Measurements from ENCODE around the gene ZNF678.
"Not testable (repeated sequence)": the region's sequence is repeated elsewhere in the genome, so short reads cannot be mapped to it uniquely, and the experiment has no call there.

ZNF678 gene

GRCh38 chr1:227607336-227607898, 44.1 kb downstream of the ZNF678 start:
- no peak for DNase-seq

- no peak for DNase-seq
Observed at GRCh38 chr1:227612658-227613057, 49.3 kb downstream of the ZNF678 start.

GRCh38 chr1:227613526-227613925, 50.2 kb downstream of the ZNF678 start:
- DNase-seq = no peak

GRCh38 chr1:227621211-227621610, 57.9 kb downstream of the ZNF678 start:
- DNase-seq = no peak

- DNase-seq = no peak
Observed at GRCh38 chr1:227622739-227623475, 59.6 kb downstream of the ZNF678 start.

- no peak for DNase-seq
Observed at GRCh38 chr1:227632325-227632724, 69.0 kb downstream of the ZNF678 start.

GRCh38 chr1:227635596-227635995, 72.2 kb downstream of the ZNF678 start:
- no peak for DNase-seq

- no peak for DNase-seq
Observed at GRCh38 chr1:227654431-227654830, 91.1 kb downstream of the ZNF678 start.

- DNase-seq = peak; percentile 3
Observed at GRCh38 chr1:227654858-227655752, 91.7 kb downstream of the ZNF678 start.

- DNase-seq = no peak
Observed at GRCh38 chr1:227661495-227661894, 98.1 kb downstream of the ZNF678 start.

GRCh38 chr1:227662933-227663332, 99.6 kb downstream of the ZNF678 start:
- DNase-seq = no peak

- no peak for DNase-seq
Observed at GRCh38 chr1:227666286-227666685, 102.9 kb downstream of the ZNF678 start.

- no peak for DNase-seq
Observed at GRCh38 chr1:227673441-227673840, 110.1 kb downstream of the ZNF678 start.

GRCh38 chr1:227685807-227686206, 122.5 kb downstream of the ZNF678 start:
- DNase-seq = no peak

GRCh38 chr1:227697321-227697864, 134.0 kb downstream of the ZNF678 start:
- no peak for DNase-seq

GRCh38 chr1:227701631-227702030, 138.3 kb downstream of the ZNF678 start:
- DNase-seq = not testable (repeated sequence)

GRCh38 chr1:227707846-227708245, 144.5 kb downstream of the ZNF678 start:
- DNase-seq = no peak

GRCh38 chr1:227709451-227709850, 146.1 kb downstream of the ZNF678 start:
- DNase-seq = no peak

- DNase-seq = not testable (repeated sequence)
Observed at GRCh38 chr1:227710474-227710873, 147.1 kb downstream of the ZNF678 start.

GRCh38 chr1:227712648-227713047, 149.3 kb downstream of the ZNF678 start:
- DNase-seq = no peak

- no peak for DNase-seq
Observed at GRCh38 chr1:227718932-227719331, 155.6 kb downstream of the ZNF678 start.

GRCh38 chr1:227723474-227723873, 160.1 kb downstream of the ZNF678 start:
- no peak for DNase-seq

- no peak for DNase-seq
Observed at GRCh38 chr1:227725046-227725445, 161.7 kb downstream of the ZNF678 start.

Measured in DMS79 treated with DMSO at 0.1 percent for 48 hours (cell line).